Nephron (organoid): ENCODE data around the gene TJP1.

Experiments used
- H3K27ac Mint-ChIP-seq, 3 experiments: 2 replicates each; pipeline ENCODE4 v1.8.0; 2020; ENCODE audit warnings: mixed read lengths in 3 of 3, mild to moderate bottlenecking in 2 of 3, moderate library complexity in 1 of 3
- H3K27me3 Mint-ChIP-seq: 2 replicates; pipeline ENCODE4 v1.8.0; 2021; ENCODE audit warnings: low read depth, mild to moderate bottlenecking, moderate library complexity, mixed read lengths
- H3K36me3 Mint-ChIP-seq: 2 replicates; pipeline ENCODE4 v1.8.0; 2020; ENCODE audit warnings: low read depth, mixed read lengths
- H3K4me1 Mint-ChIP-seq: 2 replicates; pipeline ENCODE4 v1.8.0; 2020; ENCODE audit warnings: mixed read lengths
- H3K4me3 Mint-ChIP-seq, 3 experiments: 2 replicates each; pipeline ENCODE4 v1.8.0; 2020; ENCODE audit warnings: mild to moderate bottlenecking in 3 of 3, mixed read lengths in 3 of 3, moderate library complexity in 2 of 3
- H3K9me3 Mint-ChIP-seq: 2 replicates; pipeline ENCODE4 v1.8.0; 2020; ENCODE audit warnings: mixed read lengths
- TF ChIP-seq, protein P1 (sequence below), 3 experiments: fragments of 200-600 bp; sonication (generic); IDR thresholded peaks; one replicate each; pipeline ENCODE4 v1.5.0; 2021; ENCODE audit warnings: antibody characterized with exemption in 3 of 3; ENCODE audit not compliant: unreplicated experiment in 3 of 3

Gene TJP1

DNA sequence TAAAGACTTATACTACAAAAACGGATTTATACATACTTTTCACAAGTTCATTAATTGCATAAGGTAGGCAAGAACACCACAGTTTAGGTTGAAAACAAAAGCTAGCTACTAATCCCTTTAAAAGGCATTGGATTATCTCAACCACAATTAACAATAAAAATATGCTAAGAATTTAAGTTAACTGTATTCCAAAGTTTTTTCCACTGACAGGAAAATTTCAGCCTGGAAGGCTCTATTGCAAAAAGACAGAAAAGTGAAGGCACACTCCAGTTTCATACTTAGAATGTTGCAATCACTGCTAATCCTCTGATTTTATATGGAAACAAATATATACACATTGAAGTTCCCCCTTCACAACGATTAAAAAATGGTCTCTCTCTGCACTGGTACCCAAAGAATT lies 71.5 kb downstream of the TJP1 start:
- H3K4me3 Mint-ChIP-seq: no peak overlapping the region

DNA sequence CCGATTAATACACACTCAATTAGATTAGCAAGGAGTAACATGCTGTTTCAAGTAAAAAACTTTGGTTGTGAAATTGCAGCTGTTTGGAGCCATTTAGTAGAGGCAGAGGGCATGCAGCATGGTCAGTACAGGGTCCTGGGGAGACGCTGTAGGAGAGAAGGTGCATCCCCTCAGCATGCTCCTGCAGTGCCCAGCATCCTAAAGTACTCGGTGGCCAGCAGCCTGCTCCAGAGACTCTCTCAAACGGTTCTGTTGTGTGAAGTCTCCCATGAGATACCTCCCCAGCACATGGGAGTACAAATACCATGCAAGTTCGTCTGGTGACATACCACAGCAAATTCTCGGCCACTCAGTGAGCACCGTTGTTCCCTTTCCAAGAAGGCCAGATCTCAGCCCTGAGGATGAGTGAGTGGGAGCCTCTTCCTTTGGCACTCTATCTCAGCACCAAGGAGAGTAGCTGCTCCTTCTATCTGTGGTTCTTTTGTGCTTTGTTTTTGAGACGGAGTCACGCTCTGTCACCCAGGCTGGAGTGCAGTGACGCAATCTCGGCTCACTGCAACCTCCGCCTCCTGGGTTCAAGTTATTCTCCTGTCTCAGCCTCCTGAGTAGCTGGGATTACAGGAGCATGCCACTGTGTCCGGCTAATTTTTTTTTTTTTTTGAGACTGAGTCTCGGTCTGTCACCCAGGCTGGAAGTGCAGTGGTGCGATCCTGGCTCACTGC lies 72.7 kb downstream of the TJP1 start:
- Mint-ChIP-seq H3K4me1 (peaks cover 8% of the 10 kb centered on the region), H3K27ac (no peak overlapping the region), H3K9me3 (no peaks in the 10 kb centered on the region), H3K36me3 (peaks cover 35% of the 10 kb centered on the region), H3K4me3 (no peak overlapping the region), H3K27me3 (no peaks in the 10 kb centered on the region)
- TF ChIP-seq, protein P1, sequence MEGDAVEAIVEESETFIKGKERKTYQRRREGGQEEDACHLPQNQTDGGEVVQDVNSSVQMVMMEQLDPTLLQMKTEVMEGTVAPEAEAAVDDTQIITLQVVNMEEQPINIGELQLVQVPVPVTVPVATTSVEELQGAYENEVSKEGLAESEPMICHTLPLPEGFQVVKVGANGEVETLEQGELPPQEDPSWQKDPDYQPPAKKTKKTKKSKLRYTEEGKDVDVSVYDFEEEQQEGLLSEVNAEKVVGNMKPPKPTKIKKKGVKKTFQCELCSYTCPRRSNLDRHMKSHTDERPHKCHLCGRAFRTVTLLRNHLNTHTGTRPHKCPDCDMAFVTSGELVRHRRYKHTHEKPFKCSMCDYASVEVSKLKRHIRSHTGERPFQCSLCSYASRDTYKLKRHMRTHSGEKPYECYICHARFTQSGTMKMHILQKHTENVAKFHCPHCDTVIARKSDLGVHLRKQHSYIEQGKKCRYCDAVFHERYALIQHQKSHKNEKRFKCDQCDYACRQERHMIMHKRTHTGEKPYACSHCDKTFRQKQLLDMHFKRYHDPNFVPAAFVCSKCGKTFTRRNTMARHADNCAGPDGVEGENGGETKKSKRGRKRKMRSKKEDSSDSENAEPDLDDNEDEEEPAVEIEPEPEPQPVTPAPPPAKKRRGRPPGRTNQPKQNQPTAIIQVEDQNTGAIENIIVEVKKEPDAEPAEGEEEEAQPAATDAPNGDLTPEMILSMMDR (IDR thresholded peaks at IDR 0.05; ENCODE audit: unreplicated experiment in 3 of 3): no peak

More for the DNA sequence above, 71.5 kb downstream of the TJP1 start:
- H3K27ac Mint-ChIP-seq: peak overlapping the region; percentile 16 to 52 (median 27)
- H3K9me3 Mint-ChIP-seq: no peaks in the 10 kb centered on the region
- H3K36me3 Mint-ChIP-seq: peaks cover 43% of the 10 kb centered on the region
- no peaks in the 10 kb centered on the region for H3K27me3 Mint-ChIP-seq
- peaks cover 8% of the 10 kb centered on the region for H3K4me1 Mint-ChIP-seq
- TF ChIP-seq, protein P1 (IDR thresholded peaks at IDR 0.05; ENCODE audit: unreplicated experiment in 3 of 3): no peak

DNA sequence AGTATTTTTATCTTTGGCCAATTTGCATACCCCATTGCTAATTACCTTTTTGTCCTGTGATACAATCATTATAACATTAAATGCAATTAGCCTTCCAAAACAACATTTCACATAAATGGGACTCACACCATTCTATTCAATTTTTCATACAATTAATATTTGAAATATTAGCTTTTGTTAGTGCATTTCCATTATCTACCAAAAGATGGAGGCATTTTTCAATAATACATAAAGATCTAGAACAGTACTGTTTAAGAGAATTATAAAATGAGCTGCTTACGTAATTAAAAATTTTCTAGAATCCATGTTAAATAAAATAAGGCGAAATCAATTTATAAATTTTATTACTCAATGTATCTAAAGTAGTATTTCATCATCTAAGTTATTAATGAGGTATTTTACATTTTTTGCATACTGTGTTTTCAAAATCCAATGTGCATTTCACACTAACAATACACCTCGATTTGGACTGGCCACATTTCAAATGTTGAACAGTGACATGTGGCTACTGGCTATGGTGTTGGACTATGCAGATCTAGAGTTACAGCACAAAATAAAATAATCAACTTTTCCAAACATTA lies 74.3 kb downstream of the TJP1 start:
- Mint-ChIP-seq H3K27ac (no peak overlapping the region), H3K4me1 (peaks cover 8% of the 10 kb centered on the region), H3K9me3 (no peaks in the 10 kb centered on the region), H3K36me3 (peaks cover 26% of the 10 kb centered on the region), H3K4me3 (no peak overlapping the region), H3K27me3 (no peaks in the 10 kb centered on the region)
- TF ChIP-seq, protein P1 (IDR thresholded peaks at IDR 0.05; ENCODE audit: unreplicated experiment in 3 of 3): peak; percentile 42 to 61 (median 47)

DNA sequence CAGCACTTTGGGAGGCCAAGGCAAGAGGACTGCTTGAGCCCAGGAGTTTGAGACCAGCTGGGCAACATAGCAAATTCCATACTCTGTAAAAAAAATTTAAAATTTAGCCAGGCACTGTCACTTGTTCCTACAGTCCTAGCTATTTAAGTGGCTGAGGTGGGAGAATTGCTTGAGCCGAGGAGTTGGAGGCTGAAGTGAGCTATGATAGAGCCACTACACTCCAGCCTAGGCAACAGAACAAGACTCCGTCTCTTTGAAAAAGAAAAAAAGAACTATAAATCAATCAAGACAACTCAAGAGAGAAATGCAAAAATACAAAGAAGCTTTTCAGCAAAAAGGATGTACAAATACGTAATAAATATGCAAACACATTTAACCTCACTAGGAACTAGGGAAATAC lies 78.8 kb downstream of the TJP1 start:
- Mint-ChIP-seq H3K27me3 (no peaks in the 10 kb centered on the region), H3K36me3 (peaks cover 24% of the 10 kb centered on the region), H3K27ac (no peak overlapping the region), H3K9me3 (no peaks in the 10 kb centered on the region), H3K4me3 (no peak overlapping the region), H3K4me1 (no peaks in the 10 kb centered on the region)
- TF ChIP-seq, protein P1 (IDR thresholded peaks at IDR 0.05; ENCODE audit: unreplicated experiment in 3 of 3): no peak

DNA sequence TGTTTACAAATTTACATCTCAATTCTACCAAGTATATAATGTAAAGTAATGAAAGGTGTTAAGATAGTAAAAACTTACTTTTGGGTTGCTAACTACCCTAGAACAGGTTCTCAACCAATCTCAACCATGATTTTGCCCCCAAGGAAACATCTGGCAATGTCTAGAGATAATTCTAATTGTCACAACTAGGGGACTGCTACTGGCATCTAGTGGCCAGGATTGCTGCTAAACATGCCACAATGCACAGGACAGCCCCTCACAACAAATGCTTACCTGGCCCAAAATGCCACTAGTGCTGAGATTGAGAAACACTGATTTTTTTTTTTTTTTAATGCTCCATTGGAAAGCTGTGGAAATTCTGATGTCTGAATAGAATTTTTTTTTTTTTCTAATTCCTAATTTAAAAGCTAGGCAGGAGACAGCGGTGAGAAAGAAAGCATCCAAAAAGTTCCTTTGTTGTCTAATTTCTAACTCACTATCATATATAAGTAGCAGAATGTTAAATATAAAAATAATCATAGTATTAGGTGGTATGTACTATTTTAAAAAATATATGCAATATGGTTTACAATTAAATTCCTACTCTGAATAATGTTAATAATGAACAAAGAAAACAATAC lies 81.5 kb downstream of the TJP1 start:
- Mint-ChIP-seq H3K27ac (no peak overlapping the region), H3K4me3 (no peak overlapping the region), H3K4me1 (no peaks in the 10 kb centered on the region), H3K9me3 (no peaks in the 10 kb centered on the region), H3K36me3 (peaks cover 41% of the 10 kb centered on the region), H3K27me3 (no peaks in the 10 kb centered on the region)
- TF ChIP-seq, protein P1 (IDR thresholded peaks at IDR 0.05; ENCODE audit: unreplicated experiment in 3 of 3): peak in 1 of 3 experiments; percentile 14
